Stimulated activated naive CD8-positive, alpha-beta T cell treated with anti-CD3 and anti-CD28 coated beads, Interleukin-15, Interleukin-2, amounts not matched to agents 100 ng/mL and 50 ng/mL, for 24 hours (primary cell): ENCODE results near the gene HTR6.
A peak's percentile ranks its signal among the peaks of the same experiment; 100 is the strongest.
"Not testable (repeated sequence)": the region's sequence is repeated elsewhere in the genome, so short reads cannot be mapped to it uniquely, and the experiment has no call there.

Experiments used
- H3K27ac Mint-ChIP-seq: one replicate; pipeline ENCODE4 v1.8.0; 2021; ENCODE audit warnings: mild to moderate bottlenecking, mixed read lengths
- H3K27me3 Mint-ChIP-seq: one replicate; pipeline ENCODE4 v1.8.0; 2021; ENCODE audit warnings: mixed read lengths
- H3K36me3 Mint-ChIP-seq: one replicate; pipeline ENCODE4 v1.8.0; 2021; ENCODE audit warnings: low read depth, mixed read lengths
- H3K4me1 Mint-ChIP-seq: one replicate; pipeline ENCODE4 v1.8.0; 2021; ENCODE audit warnings: low read depth, mixed read lengths
- H3K4me3 Mint-ChIP-seq: one replicate; pipeline ENCODE4 v1.8.0; 2021; ENCODE audit warnings: mild to moderate bottlenecking, mixed read lengths
- H3K9me3 Mint-ChIP-seq: one replicate; pipeline ENCODE4 v1.8.0; 2021; ENCODE audit warnings: mixed read lengths

Gene HTR6

DNA sequence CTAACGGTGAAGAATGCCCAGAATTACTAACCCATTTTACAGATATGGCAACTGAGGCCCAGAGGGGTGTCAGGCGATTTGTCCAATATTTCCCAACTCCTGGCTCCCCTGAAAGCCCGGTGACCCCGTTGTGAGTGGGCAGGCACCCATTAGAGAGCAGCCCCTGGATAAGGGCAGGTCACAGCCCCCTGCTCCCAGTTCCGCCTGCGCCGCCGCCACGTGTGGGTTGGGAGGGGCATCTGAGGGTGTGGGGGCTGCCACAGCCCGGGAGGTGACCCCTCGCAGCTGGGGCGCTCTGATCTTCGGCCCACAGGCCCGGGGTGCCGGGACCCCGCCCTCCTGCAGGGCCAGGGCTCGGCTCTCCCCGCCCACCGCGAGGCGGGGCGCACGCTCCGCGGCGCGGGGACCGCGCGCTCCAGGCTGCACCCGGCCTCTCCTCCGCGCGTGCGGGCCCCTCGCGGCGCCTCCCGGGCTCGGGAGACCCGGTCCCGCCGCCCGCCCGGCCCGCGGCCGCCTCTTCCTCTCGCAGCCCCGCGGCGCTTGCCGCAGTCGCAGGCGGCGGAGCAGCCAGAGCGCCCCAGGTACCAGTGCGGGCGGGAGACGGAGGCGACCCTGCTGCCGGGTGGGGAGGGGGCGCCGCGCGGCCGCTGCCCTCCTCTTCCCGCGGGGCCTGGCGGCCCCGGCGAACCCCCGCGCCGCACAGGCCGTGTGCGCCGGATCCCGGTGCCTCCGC is at the start of gene HTR6:
TSS of gene HTR6 (plus strand) at position 423 of the 733 bp plus-strand sequence. CDS start 879 bp downstream, outside the sequence.
- Mint-ChIP-seq H3K27me3 (peaks cover 38% of the 10 kb centered on the region), H3K4me1 (peaks cover 21% of the 10 kb centered on the region), H3K9me3 (no peaks in the 10 kb centered on the region), H3K4me3 (peak within 1 kb of the TSS; percentile 26), H3K27ac (no peak within 1 kb of the TSS), H3K36me3 (no peaks in the 10 kb centered on the region)

DNA sequence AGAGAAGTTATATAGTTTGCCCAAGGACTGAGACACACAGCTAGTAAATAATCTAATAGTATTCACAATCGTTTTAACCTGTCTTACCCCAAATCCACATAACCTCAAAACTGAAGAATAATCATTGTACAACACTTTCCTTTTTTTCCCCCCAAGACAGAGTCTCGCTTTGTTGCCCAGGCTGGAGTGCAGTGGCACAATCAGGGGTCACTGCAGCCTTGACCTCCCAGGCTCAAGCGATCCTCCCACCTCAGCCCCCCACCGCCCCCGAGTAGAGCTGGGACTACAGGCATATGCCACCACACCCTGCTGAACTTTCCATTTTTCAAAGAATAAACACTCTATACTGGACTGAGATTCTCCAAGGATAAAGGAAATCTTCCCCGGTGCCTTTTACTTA is 49.2 kb upstream of the HTR6 start:
- Mint-ChIP-seq H3K4me3 (no peak overlapping the region), H3K4me1 (peaks cover under 1% of the 10 kb centered on the region), H3K27me3 (no peaks in the 10 kb centered on the region), H3K9me3 (no peaks in the 10 kb centered on the region), H3K27ac (no peak overlapping the region), H3K36me3 (peaks cover 50% of the 10 kb centered on the region)

DNA sequence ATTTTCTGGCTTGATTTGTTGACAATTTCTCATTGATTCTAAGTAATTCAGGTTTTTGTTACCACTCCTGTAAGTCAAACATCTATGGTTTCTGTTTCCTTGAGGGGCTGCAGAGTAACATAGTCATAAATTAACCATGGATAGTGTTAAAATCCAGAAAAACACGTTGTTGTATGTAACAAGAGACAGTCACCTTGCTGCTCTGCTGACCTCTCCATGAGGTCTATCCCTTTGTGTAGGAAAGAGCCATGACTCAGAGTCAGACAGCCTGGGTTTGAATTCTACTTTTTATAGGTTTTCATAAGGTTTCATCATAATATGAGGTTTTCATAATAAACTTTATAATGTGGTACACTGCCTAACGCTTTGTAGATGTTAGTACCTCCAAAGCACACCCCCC is 48.2 kb upstream of the HTR6 start:
- no peaks in the 10 kb centered on the region for H3K9me3 Mint-ChIP-seq
- H3K4me1 Mint-ChIP-seq = no peaks in the 10 kb centered on the region
- H3K27me3 Mint-ChIP-seq = no peaks in the 10 kb centered on the region
- peaks cover 60% of the 10 kb centered on the region for H3K36me3 Mint-ChIP-seq
- no peak overlapping the region for H3K4me3 Mint-ChIP-seq
- no peak overlapping the region for H3K27ac Mint-ChIP-seq

DNA sequence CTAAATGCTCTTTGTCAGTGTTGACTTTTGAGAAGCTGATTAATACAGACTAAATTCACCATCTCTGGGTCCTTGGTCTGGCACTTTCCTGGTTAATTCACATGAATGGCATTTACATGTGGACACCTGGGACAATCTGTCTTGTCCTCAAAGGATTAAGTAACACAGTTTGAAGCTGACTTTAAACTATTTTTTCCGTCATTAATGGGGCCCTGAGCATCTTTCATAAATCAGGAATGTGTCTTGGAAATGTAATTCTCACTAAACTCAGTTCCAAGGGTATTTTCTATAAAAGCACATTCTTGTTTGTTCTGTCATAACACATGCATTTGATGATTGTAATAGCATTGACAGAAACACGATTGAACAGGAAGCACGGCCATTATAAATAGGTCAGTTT is 47.3 kb upstream of the HTR6 start:
- Mint-ChIP-seq H3K36me3 (peaks cover 67% of the 10 kb centered on the region), H3K4me1 (peaks cover 2% of the 10 kb centered on the region), H3K4me3 (no peak overlapping the region), H3K27me3 (no peaks in the 10 kb centered on the region), H3K9me3 (no peaks in the 10 kb centered on the region), H3K27ac (no peak overlapping the region)

DNA sequence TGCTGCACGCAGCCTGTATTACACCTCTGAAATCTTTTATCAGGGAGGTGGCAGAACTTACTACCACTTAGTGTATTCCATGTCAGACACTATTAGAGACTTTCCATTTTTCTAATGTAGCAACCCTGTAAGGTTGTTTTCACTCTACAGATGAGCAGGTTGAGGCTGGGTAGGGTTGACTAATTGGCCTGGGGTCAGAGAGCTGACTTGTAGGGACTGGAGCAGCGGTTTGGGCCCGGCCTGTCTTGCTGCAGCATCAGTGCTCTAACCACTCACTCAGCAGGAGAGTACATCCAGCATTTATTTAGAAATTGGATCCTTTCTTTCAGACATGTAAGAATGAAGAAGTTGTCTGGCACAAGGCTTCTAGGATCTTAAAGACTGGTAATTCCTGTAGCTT is 46.2 kb upstream of the HTR6 start:
- H3K9me3 Mint-ChIP-seq = no peaks in the 10 kb centered on the region
- no peak overlapping the region for H3K27ac Mint-ChIP-seq
- H3K27me3 Mint-ChIP-seq = no peaks in the 10 kb centered on the region
- H3K4me3 Mint-ChIP-seq = no peak overlapping the region
- peaks cover 68% of the 10 kb centered on the region for H3K36me3 Mint-ChIP-seq
- H3K4me1 Mint-ChIP-seq = peaks cover 2% of the 10 kb centered on the region

DNA sequence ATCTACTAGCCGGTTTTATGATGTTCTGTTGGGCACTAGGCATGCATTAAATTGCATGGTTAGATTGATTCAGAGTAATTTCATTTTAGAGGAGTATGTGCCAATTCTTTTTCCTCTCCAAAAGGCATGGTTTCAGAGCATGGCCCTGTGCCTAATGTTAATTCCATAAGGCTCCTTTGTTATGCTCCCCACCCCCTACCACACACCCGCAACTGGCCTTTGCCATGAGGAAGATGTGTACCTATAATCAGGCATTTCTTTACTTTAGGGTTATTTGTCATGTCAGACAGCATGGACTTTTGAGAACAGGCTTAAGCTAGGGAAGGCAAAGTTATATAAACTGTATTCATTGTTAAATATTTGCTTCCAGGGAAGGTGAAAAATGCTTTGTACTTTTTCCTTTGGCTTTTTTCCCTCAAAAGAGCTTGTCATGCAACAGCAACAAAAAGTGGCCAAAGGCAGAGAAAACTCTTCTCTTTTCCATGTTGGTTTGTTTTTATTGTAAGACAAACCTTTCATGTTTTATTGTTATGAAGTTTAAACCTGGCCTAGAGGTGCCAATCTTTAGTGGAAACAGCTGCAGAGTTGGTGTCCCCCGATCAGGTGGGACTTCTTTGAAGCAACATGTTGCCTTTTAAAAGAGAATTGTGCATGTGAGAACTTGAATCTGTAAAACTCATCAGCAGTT is 44.8 kb upstream of the HTR6 start:
- H3K4me1 Mint-ChIP-seq = peaks cover 2% of the 10 kb centered on the region
- no peak overlapping the region for H3K4me3 Mint-ChIP-seq
- no peaks in the 10 kb centered on the region for H3K27me3 Mint-ChIP-seq
- H3K9me3 Mint-ChIP-seq = no peaks in the 10 kb centered on the region
- H3K36me3 Mint-ChIP-seq = peaks cover 77% of the 10 kb centered on the region
- H3K27ac Mint-ChIP-seq = peak overlapping the region; percentile 41

DNA sequence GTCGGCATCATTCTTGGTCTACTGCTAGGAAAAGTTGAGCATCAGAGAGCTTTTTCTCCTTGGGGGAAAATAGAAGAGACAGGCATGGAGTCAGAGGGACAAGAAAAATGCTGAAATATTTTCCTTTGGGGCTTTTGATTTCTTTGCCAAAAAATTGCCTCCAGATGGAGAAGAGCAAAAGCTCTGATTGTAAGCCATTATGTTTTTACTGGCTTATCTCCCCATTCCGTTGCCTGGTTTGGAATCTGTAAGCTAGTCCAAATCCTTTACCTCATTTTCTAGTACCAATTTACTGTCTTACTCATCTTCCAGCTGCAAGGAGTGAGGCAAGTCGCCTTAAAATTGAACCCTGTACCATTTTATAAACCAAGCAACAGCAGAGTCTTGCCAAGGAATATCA is 43.9 kb upstream of the HTR6 start:
- no peaks in the 10 kb centered on the region for H3K9me3 Mint-ChIP-seq
- H3K4me3 Mint-ChIP-seq = no peak overlapping the region
- H3K27ac Mint-ChIP-seq = no peak overlapping the region
- no peaks in the 10 kb centered on the region for H3K27me3 Mint-ChIP-seq
- peaks cover 2% of the 10 kb centered on the region for H3K4me1 Mint-ChIP-seq
- H3K36me3 Mint-ChIP-seq = peaks cover 76% of the 10 kb centered on the region

DNA sequence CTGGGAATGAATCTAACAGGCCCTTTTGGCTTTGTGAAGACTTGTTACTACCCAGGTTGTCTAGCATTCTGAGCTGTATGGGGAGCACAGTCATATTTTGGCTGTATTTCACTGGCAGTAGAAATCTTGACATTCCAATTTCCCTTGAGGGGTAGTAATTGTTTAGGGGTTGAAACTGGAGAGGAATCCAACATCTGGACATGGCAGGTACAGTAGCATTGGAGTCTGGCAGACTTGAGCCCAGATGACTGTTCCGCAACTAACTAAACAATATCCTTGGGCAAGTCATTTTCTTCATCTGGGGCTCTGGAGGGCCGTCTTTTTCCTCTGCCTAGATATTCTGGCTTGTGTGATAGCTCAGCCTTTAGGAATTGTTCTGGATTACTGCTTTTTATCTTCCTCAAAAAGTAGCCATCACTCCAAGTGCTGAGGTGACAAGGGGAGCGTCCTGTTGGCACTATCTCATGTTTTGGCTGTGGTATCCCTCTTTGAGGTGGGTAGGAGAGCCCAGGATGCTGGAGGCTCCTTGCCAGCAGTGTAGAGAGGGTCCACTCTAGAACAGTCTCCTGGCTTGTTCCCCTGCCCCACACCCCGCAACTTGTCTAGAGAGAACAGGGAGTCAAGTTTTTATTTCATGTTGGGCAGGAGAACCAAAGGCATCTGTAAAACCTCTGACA is 43.3 kb upstream of the HTR6 start:
- peaks cover 77% of the 10 kb centered on the region for H3K36me3 Mint-ChIP-seq
- no peaks in the 10 kb centered on the region for H3K9me3 Mint-ChIP-seq
- H3K27ac Mint-ChIP-seq = no peak overlapping the region
- H3K27me3 Mint-ChIP-seq = no peaks in the 10 kb centered on the region
- H3K4me3 Mint-ChIP-seq = no peak overlapping the region
- peaks cover 2% of the 10 kb centered on the region for H3K4me1 Mint-ChIP-seq

DNA sequence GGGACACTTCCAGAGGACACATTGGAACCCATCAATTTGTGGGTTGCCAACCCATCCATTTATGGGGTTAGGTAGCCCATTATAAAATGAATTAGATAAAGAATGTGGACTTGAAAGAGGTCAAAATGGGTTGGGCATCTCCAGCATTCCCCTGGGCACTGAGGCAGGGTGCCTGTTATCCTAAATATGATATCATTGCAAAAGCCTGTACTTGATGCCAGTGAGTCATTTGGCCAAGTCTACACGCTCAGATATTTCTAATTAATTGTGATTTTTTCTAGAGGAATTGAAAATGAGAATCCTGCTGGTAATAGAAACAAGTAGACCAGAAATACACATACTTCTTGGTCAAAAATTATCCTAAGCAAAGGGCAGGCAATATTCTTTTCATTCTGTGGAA is 42.5 kb upstream of the HTR6 start:
- H3K36me3 Mint-ChIP-seq = peaks cover 77% of the 10 kb centered on the region
- H3K27me3 Mint-ChIP-seq = no peaks in the 10 kb centered on the region
- no peaks in the 10 kb centered on the region for H3K9me3 Mint-ChIP-seq
- no peak overlapping the region for H3K27ac Mint-ChIP-seq
- H3K4me3 Mint-ChIP-seq = no peak overlapping the region
- H3K4me1 Mint-ChIP-seq = peaks cover 2% of the 10 kb centered on the region

DNA sequence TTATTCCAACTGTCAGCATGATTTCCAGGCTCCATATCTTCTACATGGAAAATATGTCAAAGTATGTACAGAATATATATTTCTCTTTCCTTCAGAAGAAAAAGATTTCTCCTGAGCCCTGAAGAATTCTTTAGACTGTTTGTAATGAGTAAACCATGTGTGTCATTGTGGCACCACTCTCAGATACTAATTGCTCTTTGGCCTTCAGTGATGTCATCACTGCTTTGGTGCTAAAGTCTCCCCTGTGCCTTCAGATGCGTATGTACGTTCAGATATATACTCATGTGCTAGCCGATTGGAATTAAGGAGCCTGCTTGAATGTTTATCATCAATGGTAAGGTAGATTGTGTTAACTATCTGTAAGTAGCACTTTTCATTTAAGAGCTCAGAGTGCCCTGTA is 41.2 kb upstream of the HTR6 start:
- H3K27ac Mint-ChIP-seq = no peak overlapping the region
- H3K9me3 Mint-ChIP-seq = no peaks in the 10 kb centered on the region
- no peaks in the 10 kb centered on the region for H3K27me3 Mint-ChIP-seq
- peaks cover 80% of the 10 kb centered on the region for H3K36me3 Mint-ChIP-seq
- no peak overlapping the region for H3K4me3 Mint-ChIP-seq
- H3K4me1 Mint-ChIP-seq = peaks cover 2% of the 10 kb centered on the region

DNA sequence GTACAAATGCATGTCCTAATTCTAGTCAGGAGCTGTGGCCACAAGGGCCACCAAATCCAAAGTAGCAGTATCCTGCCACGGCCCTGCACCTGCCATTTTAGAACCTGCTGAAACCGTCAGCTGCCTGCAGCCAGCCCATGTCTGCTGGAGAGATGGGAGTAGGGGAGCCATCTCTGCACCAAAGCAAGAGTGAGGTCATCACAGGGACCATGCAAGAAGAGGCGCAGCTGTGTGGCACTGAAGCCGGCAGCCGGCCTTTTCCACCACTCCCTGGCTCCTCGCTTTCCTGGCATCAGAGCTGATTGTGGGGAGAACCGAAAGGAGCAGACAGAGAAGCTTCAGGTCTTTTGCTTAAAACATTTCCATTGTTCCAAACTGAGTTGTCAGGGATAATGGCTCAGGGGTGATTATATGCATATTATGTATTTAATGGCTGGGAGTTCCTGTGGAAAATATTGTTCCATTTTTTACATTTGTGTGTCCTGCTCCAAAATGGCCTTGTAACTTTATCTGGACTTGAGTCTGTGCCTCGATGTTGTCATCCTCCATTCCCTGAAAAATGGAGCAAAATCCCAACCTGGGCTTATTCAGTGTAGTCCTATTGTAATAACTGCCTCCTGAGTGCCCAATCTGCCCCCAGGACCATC is 39.3 kb upstream of the HTR6 start:
- no peak overlapping the region for H3K27ac Mint-ChIP-seq
- H3K4me1 Mint-ChIP-seq = peaks cover 2% of the 10 kb centered on the region
- H3K4me3 Mint-ChIP-seq = no peak overlapping the region
- peaks cover 73% of the 10 kb centered on the region for H3K36me3 Mint-ChIP-seq
- H3K27me3 Mint-ChIP-seq = no peaks in the 10 kb centered on the region
- H3K9me3 Mint-ChIP-seq = no peaks in the 10 kb centered on the region

DNA sequence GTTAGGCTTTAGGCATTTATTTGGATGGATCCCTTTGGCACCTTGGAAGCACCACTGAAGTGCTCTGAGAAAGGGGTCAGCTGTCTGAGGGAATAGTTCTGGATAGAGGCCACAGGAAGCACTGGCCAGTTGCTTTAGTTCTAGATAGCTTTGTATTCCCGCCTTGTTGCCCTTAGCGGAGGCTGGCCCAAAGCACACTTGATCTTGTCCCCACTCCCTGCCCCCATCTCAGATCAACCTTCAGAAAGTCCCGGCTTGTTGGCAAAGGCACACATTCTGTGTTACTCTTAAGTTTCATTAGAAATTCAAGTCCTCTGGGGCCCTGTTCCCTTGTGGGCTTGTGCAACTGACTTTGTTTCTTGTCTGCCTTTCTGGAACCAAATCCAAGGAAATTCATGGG is 35.8 kb upstream of the HTR6 start:
- Mint-ChIP-seq H3K27ac (no peak overlapping the region), H3K27me3 (no peaks in the 10 kb centered on the region), H3K36me3 (peaks cover 41% of the 10 kb centered on the region), H3K4me1 (no peaks in the 10 kb centered on the region), H3K9me3 (no peaks in the 10 kb centered on the region), H3K4me3 (no peak overlapping the region)

DNA sequence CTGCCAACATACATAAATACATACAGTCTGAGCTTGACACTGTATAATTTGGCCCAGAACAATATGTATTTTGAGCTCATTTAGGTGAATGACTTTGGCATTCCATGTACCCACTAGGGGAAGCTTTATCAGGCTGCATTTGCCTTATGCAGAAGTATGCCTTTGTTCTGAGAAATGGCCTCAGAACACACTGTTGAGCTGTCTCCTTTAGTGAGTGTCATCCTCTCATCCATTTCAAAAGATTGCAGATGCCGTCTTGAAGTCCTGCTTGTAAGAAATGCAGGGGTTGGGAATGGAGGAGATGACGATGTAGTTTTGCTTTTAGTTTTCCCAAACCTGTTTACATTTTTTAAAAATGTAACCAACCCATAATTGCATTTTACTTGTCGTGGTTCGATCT is 35.3 kb upstream of the HTR6 start:
- no peaks in the 10 kb centered on the region for H3K27me3 Mint-ChIP-seq
- no peaks in the 10 kb centered on the region for H3K9me3 Mint-ChIP-seq
- peaks cover 41% of the 10 kb centered on the region for H3K36me3 Mint-ChIP-seq
- H3K27ac Mint-ChIP-seq = no peak overlapping the region
- no peaks in the 10 kb centered on the region for H3K4me1 Mint-ChIP-seq
- no peak overlapping the region for H3K4me3 Mint-ChIP-seq

DNA sequence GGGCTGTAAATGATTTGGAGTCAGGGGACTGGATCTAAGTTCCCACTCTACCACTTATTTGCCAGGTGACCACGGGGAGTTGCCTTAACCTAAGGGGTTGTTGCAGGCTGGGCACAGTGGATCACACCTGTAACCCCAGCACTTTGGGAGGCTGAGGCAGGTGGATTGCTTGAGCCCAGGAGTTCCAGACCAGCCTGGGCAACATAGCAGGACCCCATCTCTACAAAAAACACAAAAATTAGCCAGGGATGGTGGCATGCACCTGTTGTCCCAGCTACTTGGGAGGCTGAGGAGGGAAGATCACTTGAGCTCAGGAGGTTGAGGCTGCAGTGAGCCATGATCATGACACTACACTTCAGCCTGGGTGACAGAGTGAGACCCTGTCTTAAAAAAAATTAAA is 34.5 kb upstream of the HTR6 start:
- not testable (repeated sequence) for H3K27me3 Mint-ChIP-seq, H3K4me1 Mint-ChIP-seq, H3K4me3 Mint-ChIP-seq, H3K9me3 Mint-ChIP-seq, H3K27ac Mint-ChIP-seq
- peaks cover 34% of the 10 kb centered on the region for H3K36me3 Mint-ChIP-seq
